Endometrial microvascular endothelial cells (primary cell): ENCODE results near the gene FLYWCH1. TPM values are rescaled to one million over a fixed set of nuclear protein-coding genes. Genes with fewer than 3 reads are reported as not detected.
"Not testable (repeated sequence)": the region's sequence is repeated elsewhere in the genome, so short reads cannot be mapped to it uniquely, and the experiment has no call there.

Source experiments
- in situ Hi-C: cut with HindIII; loops from 2 replicates; pipeline ENCODE4 v1.10.0; 2017; ENCODE audit warnings: low sequenced_read_pairs, low pct_unique_long_range_greater_than_20kb; ENCODE audit errors: inconsistent ontology term
- total RNA-seq: library from RNA; depleted of rRNA; stranded (reverse); fragments of >200 nt; gene quantifications from one replicate; pipeline ENCODE4 v1.2.3, GENCODE V29; 2015; ENCODE audit errors: inconsistent ontology term

Gene FLYWCH1
- total RNA-seq, 1 donor from 2014 or later = 42.6 TPM

GRCh38 chr16:2898831-2899563, 12.7 kb upstream of the FLYWCH1 start:
- in situ Hi-C loops = no loop called here

- in situ Hi-C loops = no loop called here
Observed at GRCh38 chr16:2899564-2900072, 12.1 kb upstream of the FLYWCH1 start.

GRCh38 chr16:2900526-2901075, 11.1 kb upstream of the FLYWCH1 start:
- in situ Hi-C loops = no loop called here

GRCh38 chr16:2902337-2903130, 9.2 kb upstream of the FLYWCH1 start:
- in situ Hi-C loops = no loop called here

- in situ Hi-C loops = no loop called here
Observed at GRCh38 chr16:2904100-2904921, 7.4 kb upstream of the FLYWCH1 start.

- in situ Hi-C loops = no loop called here
Observed at GRCh38 chr16:2904922-2905240, 6.8 kb upstream of the FLYWCH1 start.

GRCh38 chr16:2905241-2905987, 6.3 kb upstream of the FLYWCH1 start:
- in situ Hi-C loops = no loop called here

- in situ Hi-C loops = no loop called here
Observed at GRCh38 chr16:2905988-2906387, 5.7 kb upstream of the FLYWCH1 start.

- in situ Hi-C loops = not testable (repeated sequence)
Observed at GRCh38 chr16:2907084-2907753, 4.5 kb upstream of the FLYWCH1 start.

- in situ Hi-C loops = no loop called here
Observed at GRCh38 chr16:2910441-2910969, 1.2 kb upstream of the FLYWCH1 start.

GRCh38 chr16:2912330-2913199, 834 bp downstream of the FLYWCH1 start:
- in situ Hi-C loops = no loop called here

GRCh38 chr16:2913603-2914002, 1.9 kb downstream of the FLYWCH1 start:
- in situ Hi-C loops = no loop called here

- in situ Hi-C loops = no loop called here
Observed at GRCh38 chr16:2914233-2914632, 2.5 kb downstream of the FLYWCH1 start.

- in situ Hi-C loops = no loop called here
Observed at GRCh38 chr16:2915196-2915929, 3.6 kb downstream of the FLYWCH1 start.

GRCh38 chr16:2919511-2920255, 8.0 kb downstream of the FLYWCH1 start:
- in situ Hi-C loops = no loop called here

GRCh38 chr16:2923481-2923880, 11.8 kb downstream of the FLYWCH1 start:
- in situ Hi-C loops = no loop called here
